ENCODE measurements around the gene BCAR3.
"Not testable (repeated sequence)": the region's sequence is repeated elsewhere in the genome, so short reads cannot be mapped to it uniquely, and the experiment has no call there.

BCAR3 gene

GRCh38 chr1:93705892-93706500 is 24.4 kb upstream of the BCAR3 start:
- no peak for DNase-seq (ENCODE audit: low read depth)

GRCh38 chr1:93704052-93704451 is 22.4 kb upstream of the BCAR3 start:
- DNase-seq (ENCODE audit: low read depth), result no peak

GRCh38 chr1:93703643-93704042 is 22.0 kb upstream of the BCAR3 start:
- no peak for DNase-seq (ENCODE audit: low read depth)

GRCh38 chr1:93702828-93703183 is 21.2 kb upstream of the BCAR3 start:
- no peak for DNase-seq (ENCODE audit: low read depth)

- DNase-seq (ENCODE audit: low read depth), result no peak
These were observed 20.6 kb upstream of the BCAR3 start for GRCh38 chr1:93702111-93702827.

GRCh38 chr1:93701629-93702028 is 20.0 kb upstream of the BCAR3 start:
- peak; percentile 99 for DNase-seq (ENCODE audit: low read depth)

GRCh38 chr1:93700532-93701469 is 19.2 kb upstream of the BCAR3 start:
- DNase-seq (ENCODE audit: low read depth), result no peak

GRCh38 chr1:93699503-93700168 is 18.0 kb upstream of the BCAR3 start:
- no peak for DNase-seq (ENCODE audit: low read depth)

GRCh38 chr1:93699049-93699384 is 17.4 kb upstream of the BCAR3 start:
- no peak for DNase-seq (ENCODE audit: low read depth)

GRCh38 chr1:93698329-93699048 is 16.9 kb upstream of the BCAR3 start:
- DNase-seq (ENCODE audit: low read depth), result no peak

GRCh38 chr1:93697566-93697965 is 15.9 kb upstream of the BCAR3 start:
- DNase-seq (ENCODE audit: low read depth), result not testable (repeated sequence)

GRCh38 chr1:93695411-93696005 is 13.9 kb upstream of the BCAR3 start:
- no peak for DNase-seq (ENCODE audit: low read depth)

GRCh38 chr1:93694819-93695218 is 13.2 kb upstream of the BCAR3 start:
- DNase-seq (ENCODE audit: low read depth), result no peak

- peak; percentile 50 for DNase-seq (ENCODE audit: low read depth)
These were observed 12.4 kb upstream of the BCAR3 start for GRCh38 chr1:93694039-93694438.

GRCh38 chr1:93692983-93693591 is 11.4 kb upstream of the BCAR3 start:
- peak; percentile 90 for DNase-seq (ENCODE audit: low read depth)

GRCh38 chr1:93692451-93692861 is 10.8 kb upstream of the BCAR3 start:
- DNase-seq (ENCODE audit: low read depth), result peak; percentile 51

GRCh38 chr1:93692026-93692425 is 10.4 kb upstream of the BCAR3 start:
- DNase-seq (ENCODE audit: low read depth), result no peak

GRCh38 chr1:93690921-93691789 is 9.5 kb upstream of the BCAR3 start:
- no peak for DNase-seq (ENCODE audit: low read depth)

- no peak for DNase-seq (ENCODE audit: low read depth)
These were observed 8.7 kb upstream of the BCAR3 start for GRCh38 chr1:93690341-93690740.

Data from HS-27A (cell line).